ENCODE measurements around the gene CCDC69. TPM values are rescaled to one million over a fixed set of nuclear protein-coding genes. Genes with fewer than 3 reads are reported as not detected.

The CCDC69 gene
- total RNA-seq, 2 experiments from 2014 or later, result 36.6 to 38.7 TPM

GRCh38 chr5:151230048-151230680, 6.3 kb upstream of the CCDC69 start:
- POLR2A ChIA-PET, result no interaction called here
- CTCF ChIA-PET, result interaction anchor here (0.7 to 1.9 kb wide), 4 partner anchors 8 to 114 kb away, joined by 3 to 9 read pairs (median 4); no protein-coding TSS in a partner anchor

- POLR2A ChIA-PET, result no interaction called here
- CTCF ChIA-PET, result interaction anchor here (1.1 to 1.9 kb wide), 3 partner anchors 9 to 64 kb away, joined by 3 to 9 read pairs (median 4); no protein-coding TSS in a partner anchor
These were observed 5.1 kb upstream of the CCDC69 start for GRCh38 chr5:151228986-151229385.

- POLR2A ChIA-PET, result no interaction called here
- CTCF ChIA-PET, result interaction anchor here (1.0 to 1.2 kb wide), 2 partner anchors 13 to 63 kb away, joined by 4 to 5 read pairs; no protein-coding TSS in a partner anchor
These were observed 4.1 kb upstream of the CCDC69 start for GRCh38 chr5:151227918-151228447.

GRCh38 chr5:151225475-151225874, 1.6 kb upstream of the CCDC69 start:
- POLR2A ChIA-PET, result interaction anchor here (1.2 to 3.2 kb wide), 2 partner anchors 13 to 26 kb away, joined by 3 to 49 read pairs; no protein-coding TSS in a partner anchor
- CTCF ChIA-PET, result interaction anchor here (4.1 to 5.1 kb wide), 2 partner anchors 11 to 13 kb away, joined by 43 to 45 read pairs; no protein-coding TSS in a partner anchor

- CTCF ChIA-PET, result interaction anchor here (4.1 to 5.1 kb wide), 2 partner anchors 12 kb away, joined by 43 to 45 read pairs; no protein-coding TSS in a partner anchor
- POLR2A ChIA-PET, result interaction anchor here (0.7 to 3.2 kb wide), 4 partner anchors 9 to 674 kb away, joined by 3 to 49 read pairs (median 7); no protein-coding TSS in a partner anchor
These were observed 1.2 kb upstream of the CCDC69 start for GRCh38 chr5:151225071-151225470.

- POLR2A ChIA-PET, result interaction anchor here (0.7 to 3.2 kb wide), 8 partner anchors 10 to 673 kb away, joined by 3 to 49 read pairs (median 6); partner anchors contain the start of genes ANXA6 and GM2A
- CTCF ChIA-PET, result interaction anchor here (0.7 to 5.1 kb wide), 6 partner anchors 12 to 59 kb away, joined by 3 to 45 read pairs (median 3); no protein-coding TSS in a partner anchor
These were observed 480 bp upstream of the CCDC69 start for GRCh38 chr5:151224372-151224771.

GRCh38 chr5:151222790-151223446, 974 bp downstream of the CCDC69 start:
- POLR2A ChIA-PET, result interaction anchor here (1.4 to 3.2 kb wide), 4 partner anchors 10 to 30 kb away, joined by 4 to 49 read pairs (median 11); partner anchors contain the start of gene GM2A

GRCh38 chr5:151222054-151222789, 1.7 kb downstream of the CCDC69 start:
- CTCF ChIA-PET, result interaction anchor here (0.8 to 5.1 kb wide), 7 partner anchors 9 to 107 kb away, joined by 3 to 45 read pairs (median 4); no protein-coding TSS in a partner anchor
- POLR2A ChIA-PET, result interaction anchor here (0.6 to 3.2 kb wide), 7 partner anchors 9 to 736 kb away, joined by 3 to 49 read pairs (median 5); partner anchors contain the start of gene GM2A

More at GRCh38 chr5:151222790-151223446, 974 bp downstream of the CCDC69 start:
- CTCF ChIA-PET, result interaction anchor here (1.2 to 5.1 kb wide), 4 partner anchors 10 to 107 kb away, joined by 3 to 45 read pairs (median 24); no protein-coding TSS in a partner anchor

- ChIA-PET POLR2A (interaction anchor here (0.6 to 1.6 kb wide), 4 partner anchors 8 to 31 kb away, joined by 3 to 5 read pairs (median 4); partner anchors contain the start of gene GM2A), CTCF (interaction anchor here (0.8 to 5.1 kb wide), 7 partner anchors 9 to 97 kb away, joined by 3 to 45 read pairs (median 3); no protein-coding TSS in a partner anchor)
These were observed 2.3 kb downstream of the CCDC69 start for GRCh38 chr5:151221574-151221973.

GRCh38 chr5:151219789-151220188, 4.1 kb downstream of the CCDC69 start:
- ChIA-PET CTCF (no interaction called here), POLR2A (no interaction called here)

- CTCF ChIA-PET, result no interaction called here
- POLR2A ChIA-PET, result no interaction called here
These were observed 4.8 kb downstream of the CCDC69 start for GRCh38 chr5:151219138-151219537.

GRCh38 chr5:151218177-151218576, 5.7 kb downstream of the CCDC69 start:
- CTCF ChIA-PET, result no interaction called here
- POLR2A ChIA-PET, result no interaction called here

- ChIA-PET POLR2A (no interaction called here), CTCF (interaction anchor here (0.6 kb wide), 1 partner anchor 530 kb away, joined by 3 read pairs; no protein-coding TSS in a partner anchor)
These were observed 7.1 kb downstream of the CCDC69 start for GRCh38 chr5:151216781-151217180.

- POLR2A ChIA-PET, result interaction anchor here (0.6 to 0.7 kb wide), 3 partner anchors 13 to 57 kb away, joined by 3 to 7 read pairs (median 3); partner anchors contain the start of gene GM2A
- CTCF ChIA-PET, result interaction anchor here (6.0 kb wide), 1 partner anchor 8 kb away, joined by 45 read pairs; the partner anchor contains the start of gene CCDC69
These were observed 8.4 kb downstream of the CCDC69 start for GRCh38 chr5:151215546-151215880.

GRCh38 chr5:151214614-151215545, 9.0 kb downstream of the CCDC69 start:
- ChIA-PET CTCF (interaction anchor here (0.9 to 6.0 kb wide), 4 partner anchors 9 to 21 kb away, joined by 3 to 45 read pairs (median 4); partner anchors contain the start of gene CCDC69), POLR2A (interaction anchor here (0.5 to 5.0 kb wide), 5 partner anchors 9 to 38 kb away, joined by 3 to 49 read pairs (median 4); partner anchors contain the start of genes CCDC69 and GM2A)

GRCh38 chr5:151213803-151214613, 9.9 kb downstream of the CCDC69 start:
- CTCF ChIA-PET, result interaction anchor here (0.9 to 6.0 kb wide), 8 partner anchors 10 to 88 kb away, joined by 3 to 45 read pairs (median 6); partner anchors contain the start of gene CCDC69

More at GRCh38 chr5:151213803-151214613, 9.9 kb downstream of the CCDC69 start:
- POLR2A ChIA-PET, result interaction anchor here (0.5 to 5.0 kb wide), 4 partner anchors 8 to 38 kb away, joined by 3 to 49 read pairs (median 16); partner anchors contain the start of gene CCDC69

Data from activated CD8-positive, alpha-beta memory T cell treated with anti-CD3 and anti-CD28 coated beads for 36 hours (primary cell).